Astrocyte of the cerebellum (primary cell): ENCODE results near the gene OSBPL9.

ENCODE experiments used
- DNase-seq: peaks from one replicate; pipeline ENCODE4 v3.0.0-alpha.2; 2011; ENCODE audit warnings: low read depth
- H3K4me3 ChIP-seq: 2 replicates; pipeline ENCODE4 v1.5.1; 2011; ENCODE audit warnings: mild to moderate bottlenecking, low read depth, low read length, moderate library complexity
- in situ Hi-C: cut with HindIII; loops from 2 replicates; pipeline ENCODE4 v1.10.0; 2017; ENCODE audit warnings: low sequenced_read_pairs
- TF ChIP-seq, protein P1 (sequence below): IDR thresholded peaks from 2 replicates; pipeline ENCODE4 v1.5.1; 2012; ENCODE audit warnings: low read length, low read depth, moderate library complexity, mild to moderate bottlenecking; ENCODE audit errors: missing control alignments

Gene OSBPL9

DNA sequence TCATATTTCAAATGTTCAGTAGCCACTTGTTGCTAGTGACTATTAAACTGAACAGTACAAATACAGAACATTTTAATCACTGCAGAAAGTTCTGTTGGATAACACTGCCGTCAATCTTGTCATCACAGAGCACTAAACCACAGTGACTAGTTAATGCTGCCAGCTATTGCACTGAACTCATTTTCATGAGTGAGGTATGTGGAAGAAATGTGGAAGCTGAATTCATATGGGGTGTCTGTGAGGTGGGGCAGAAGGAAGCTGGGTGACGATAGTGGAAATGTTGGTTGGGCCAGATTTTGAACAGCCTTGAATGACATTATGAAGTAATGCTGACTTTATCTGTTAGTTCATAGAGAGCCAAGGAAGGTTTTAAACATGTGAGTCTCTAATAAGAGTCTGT, 49.6 kb downstream of the OSBPL9 start:
- no peak for DNase-seq
- in situ Hi-C loops, result no loop called here
- no peak overlapping the region for H3K4me3 ChIP-seq
- TF ChIP-seq, protein P1, sequence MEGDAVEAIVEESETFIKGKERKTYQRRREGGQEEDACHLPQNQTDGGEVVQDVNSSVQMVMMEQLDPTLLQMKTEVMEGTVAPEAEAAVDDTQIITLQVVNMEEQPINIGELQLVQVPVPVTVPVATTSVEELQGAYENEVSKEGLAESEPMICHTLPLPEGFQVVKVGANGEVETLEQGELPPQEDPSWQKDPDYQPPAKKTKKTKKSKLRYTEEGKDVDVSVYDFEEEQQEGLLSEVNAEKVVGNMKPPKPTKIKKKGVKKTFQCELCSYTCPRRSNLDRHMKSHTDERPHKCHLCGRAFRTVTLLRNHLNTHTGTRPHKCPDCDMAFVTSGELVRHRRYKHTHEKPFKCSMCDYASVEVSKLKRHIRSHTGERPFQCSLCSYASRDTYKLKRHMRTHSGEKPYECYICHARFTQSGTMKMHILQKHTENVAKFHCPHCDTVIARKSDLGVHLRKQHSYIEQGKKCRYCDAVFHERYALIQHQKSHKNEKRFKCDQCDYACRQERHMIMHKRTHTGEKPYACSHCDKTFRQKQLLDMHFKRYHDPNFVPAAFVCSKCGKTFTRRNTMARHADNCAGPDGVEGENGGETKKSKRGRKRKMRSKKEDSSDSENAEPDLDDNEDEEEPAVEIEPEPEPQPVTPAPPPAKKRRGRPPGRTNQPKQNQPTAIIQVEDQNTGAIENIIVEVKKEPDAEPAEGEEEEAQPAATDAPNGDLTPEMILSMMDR, result no peak

DNA sequence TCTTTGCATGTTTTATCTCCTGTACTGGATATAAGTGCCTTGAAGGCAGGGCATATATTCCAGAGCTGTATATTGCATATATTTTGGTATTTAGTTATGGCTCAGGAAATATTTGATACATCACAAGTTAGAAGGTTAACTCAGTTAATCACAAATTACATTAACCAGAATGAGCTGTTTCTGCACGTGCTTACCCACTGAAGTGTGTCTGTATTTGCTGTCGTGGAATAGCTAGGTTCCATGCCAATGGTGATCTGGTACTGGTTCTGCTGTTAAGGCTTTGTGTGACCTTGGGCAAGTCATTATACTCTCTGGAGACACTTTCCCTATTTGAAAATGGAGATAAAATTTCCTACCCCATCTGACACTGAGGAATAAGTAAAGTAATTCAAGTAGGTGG, 50.7 kb downstream of the OSBPL9 start:
- DNase-seq, result no peak

DNA sequence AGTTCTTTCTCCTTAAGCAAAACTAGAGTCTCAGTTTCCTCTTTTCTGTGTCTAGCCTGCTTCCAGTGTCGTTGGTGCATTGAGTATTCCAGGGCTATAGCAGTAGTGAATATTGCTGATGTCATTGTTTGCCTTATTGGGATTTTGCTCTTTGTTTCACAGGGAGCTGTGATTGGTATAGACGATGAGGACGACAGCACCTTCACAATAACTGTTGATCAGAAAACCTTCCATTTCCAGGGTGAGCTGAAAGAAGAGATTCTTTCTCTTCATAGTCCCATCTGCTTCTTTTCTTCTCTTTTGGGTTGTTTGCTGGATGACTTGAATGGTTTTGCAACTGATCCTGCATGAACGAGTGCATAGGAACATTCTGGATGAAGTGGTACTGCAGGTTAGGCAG, 52.4 kb downstream of the OSBPL9 start:
- TF ChIP-seq, protein P1, result no peak
- no peak for DNase-seq
- H3K4me3 ChIP-seq, result no peak overlapping the region
- in situ Hi-C loops, result no loop called here

More for the DNA sequence above, 50.7 kb downstream of the OSBPL9 start:
- TF ChIP-seq, protein P1, result no peak
- in situ Hi-C loops, result no loop called here
- H3K4me3 ChIP-seq, result no peak overlapping the region

DNA sequence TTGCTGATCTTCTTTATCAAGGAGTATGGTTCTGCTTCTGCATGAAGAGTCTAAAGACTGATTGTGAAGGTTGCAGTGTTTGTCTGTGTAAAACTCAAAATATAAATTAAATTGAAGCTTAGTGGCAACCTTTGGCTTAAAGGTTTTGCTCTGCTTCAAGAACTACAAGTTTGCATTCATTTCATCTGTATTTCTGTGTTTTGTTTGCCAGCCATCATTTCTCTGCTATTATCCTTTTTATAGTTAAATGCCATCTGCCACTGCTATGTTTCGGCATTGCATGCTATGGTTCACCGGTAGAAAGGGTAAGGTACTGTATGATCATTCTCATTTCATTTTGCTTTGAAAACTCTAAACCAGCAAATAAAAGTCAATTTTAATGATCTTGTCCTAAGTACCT, 52.9 kb downstream of the OSBPL9 start:
- TF ChIP-seq, protein P1, result no peak
- in situ Hi-C loops, result no loop called here
- H3K4me3 ChIP-seq, result no peak overlapping the region
- DNase-seq, result no peak

DNA sequence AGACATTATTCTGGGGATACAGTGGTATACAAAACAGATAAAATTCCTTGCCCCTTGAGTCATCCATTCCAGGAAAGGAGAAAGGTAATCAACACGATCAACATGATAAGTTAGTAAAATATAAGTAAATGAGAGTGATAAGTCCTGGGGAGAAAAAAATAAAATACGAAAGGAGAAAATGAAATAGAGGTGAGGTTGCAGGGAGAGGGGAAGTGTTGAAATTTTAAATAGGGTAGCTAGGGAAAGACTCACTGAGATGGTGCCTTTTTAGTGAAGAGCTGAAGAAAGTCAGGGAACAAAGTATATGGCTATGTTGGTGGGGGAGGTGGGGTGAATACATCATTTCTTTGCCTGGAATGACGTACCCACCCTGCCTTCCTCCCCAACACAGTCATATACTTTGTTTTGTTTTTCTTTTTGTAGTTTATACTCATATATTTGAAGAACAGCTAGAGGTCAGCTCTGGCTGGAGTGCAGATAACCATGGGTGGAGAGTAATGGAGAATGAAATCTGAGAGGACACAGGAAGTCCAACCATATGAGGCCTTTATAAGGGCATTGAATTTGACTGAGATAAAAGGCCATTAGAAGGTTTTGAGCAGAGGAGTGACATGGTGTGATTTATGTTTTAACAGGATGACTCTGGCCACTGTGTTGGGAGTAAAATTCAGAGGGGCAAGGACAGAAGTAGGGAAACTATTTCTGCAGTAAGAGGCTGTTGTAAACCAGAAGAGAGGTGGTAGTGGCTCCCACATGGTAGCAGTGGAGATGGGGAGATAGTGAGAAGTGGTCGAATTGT, 54.8 kb downstream of the OSBPL9 start:
- H3K4me3 ChIP-seq, result no peak overlapping the region
- in situ Hi-C loops, result no loop called here
- TF ChIP-seq, protein P1, result no peak
- DNase-seq, result no peak

DNA sequence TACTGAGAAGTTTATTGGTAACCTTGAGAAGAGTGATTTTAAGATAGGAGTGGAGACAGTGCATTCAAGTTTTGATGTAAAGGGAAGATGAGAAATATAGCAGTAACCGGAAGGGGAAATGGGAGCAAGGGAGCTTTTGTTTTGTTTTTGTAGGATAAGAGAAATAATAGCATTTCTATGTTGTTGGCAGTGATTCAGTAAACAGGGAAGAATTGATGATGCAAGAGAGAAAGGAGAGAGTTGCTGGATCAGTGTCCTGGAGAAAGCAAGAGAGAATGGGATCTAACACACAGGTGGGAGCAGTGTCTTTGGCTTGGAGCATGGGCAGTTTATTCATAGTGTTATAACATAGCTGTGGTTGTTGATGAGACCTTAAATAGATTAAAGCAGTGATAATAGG, 56.4 kb downstream of the OSBPL9 start:
- DNase-seq, result no peak
- H3K4me3 ChIP-seq, result no peak overlapping the region
- in situ Hi-C loops, result no loop called here
- TF ChIP-seq, protein P1, result no peak
